Activated CD8-positive, alpha-beta T cell treated with anti-CD3 and anti-CD28 coated beads, Interleukin-2, amount 10 ng/mL, durations not matched to agents 7 days and 5 days (primary cell): ENCODE measurements around the gene ADAMTSL5. TPM values are rescaled to one million over a fixed set of nuclear protein-coding genes. Genes with fewer than 3 reads are reported as not detected.

Experiments
- ATAC-seq: fragments of 150-1000 bp; cut with Tn5 transposase; one replicate; pipeline ENCODE4 v1.10.0; 2021; ENCODE audit warnings: moderate library complexity
- CTCF ChIA-PET: fragments of 350-600 bp; sonication (Branson Sonifier 250); formaldehyde crosslinking; loops from one replicate; lab custom pipeline; 2021; ENCODE audit warnings: antibody characterized with exemption; lab: Charles Lee
- POLR2A ChIA-PET: fragments of 350-600 bp; sonication (Branson Sonifier 250); formaldehyde crosslinking; loops from one replicate; lab custom pipeline; 2021; ENCODE audit warnings: antibody characterized with exemption; lab: Charles Lee
- DNase-seq: peaks from one replicate; pipeline ENCODE4 v3.0.0-alpha.2; 2020
- H3K27ac Mint-ChIP-seq: one replicate; pipeline ENCODE4 v1.8.0; 2021; ENCODE audit warnings: mild to moderate bottlenecking, mixed read lengths
- H3K27me3 Mint-ChIP-seq: one replicate; pipeline ENCODE4 v1.8.0; 2021; ENCODE audit warnings: low read depth, mixed read lengths
- H3K36me3 Mint-ChIP-seq: one replicate; pipeline ENCODE4 v1.8.0; 2021; ENCODE audit warnings: low read depth, mixed read lengths
- H3K4me1 Mint-ChIP-seq: one replicate; pipeline ENCODE4 v1.8.0; 2021; ENCODE audit warnings: low read depth, mixed read lengths
- H3K4me3 Mint-ChIP-seq: one replicate; pipeline ENCODE4 v1.8.0; 2021; ENCODE audit warnings: mild to moderate bottlenecking, mixed read lengths
- H3K9me3 Mint-ChIP-seq: one replicate; pipeline ENCODE4 v1.8.0; 2022; ENCODE audit warnings: mixed read lengths; ENCODE audit not compliant: insufficient read depth
- total RNA-seq, 2 experiments: library from RNA; stranded (reverse); gene quantifications; one replicate each; pipeline ENCODE4 v1.2.3, GENCODE V29; 2021

Gene ADAMTSL5
- total RNA-seq, 2 experiments from 2014 or later, result 2.8 to 3.9 TPM

DNA sequence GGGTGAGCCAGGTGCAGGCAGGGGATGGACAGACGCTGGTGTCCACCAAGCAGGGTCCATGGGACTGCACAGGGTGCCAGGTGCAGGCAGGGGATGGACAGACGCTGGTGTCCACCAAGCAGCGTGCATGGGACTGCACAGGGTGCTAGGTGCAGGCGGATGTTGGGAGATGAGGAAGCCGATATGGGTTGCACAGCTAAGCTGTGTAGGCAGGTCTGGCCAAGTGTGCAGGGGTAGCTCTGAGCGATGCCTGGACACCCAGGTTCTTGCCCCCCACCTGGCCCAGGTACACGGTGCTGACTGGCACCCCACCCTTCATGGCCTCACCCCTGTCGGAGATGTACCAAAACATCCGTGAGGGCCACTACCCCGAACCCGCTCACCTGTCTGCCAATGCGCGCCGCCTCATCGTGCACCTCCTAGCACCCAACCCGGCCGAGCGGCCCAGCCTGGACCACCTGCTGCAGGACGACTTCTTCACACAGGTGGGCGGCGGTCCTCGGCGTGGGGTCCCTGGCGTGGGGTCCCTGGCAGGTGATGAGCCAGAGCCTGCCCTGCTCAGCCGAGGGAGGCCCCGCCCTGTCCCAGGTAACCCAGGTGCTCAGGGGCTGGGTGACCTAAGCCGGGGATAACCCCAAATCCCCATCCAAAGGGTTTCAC lies 15.0 kb upstream of the ADAMTSL5 start:
- H3K4me3 Mint-ChIP-seq, result no peak overlapping the region
- no peaks in the 10 kb centered on the region for H3K36me3 Mint-ChIP-seq
- CTCF ChIA-PET, result no interaction called here

GRCh38 chr19:1526979-1527649 lies 14.3 kb upstream of the ADAMTSL5 start:
- H3K4me3 Mint-ChIP-seq, result no peak overlapping the region
- no peak for DNase-seq
- ChIA-PET CTCF (no interaction called here), POLR2A (no interaction called here)
- H3K27ac Mint-ChIP-seq, result no peak overlapping the region
- peaks cover 23% of the 10 kb centered on the region for H3K27me3 Mint-ChIP-seq
- no peaks in the 10 kb centered on the region for H3K9me3 Mint-ChIP-seq
- no peaks in the 10 kb centered on the region for H3K36me3 Mint-ChIP-seq
- peaks cover 2% of the 10 kb centered on the region for H3K4me1 Mint-ChIP-seq
- no peak for ATAC-seq

More for the DNA sequence above, 15.0 kb upstream of the ADAMTSL5 start:
- POLR2A ChIA-PET, result no interaction called here
- Mint-ChIP-seq H3K9me3 (no peaks in the 10 kb centered on the region), H3K4me1 (peaks cover 2% of the 10 kb centered on the region), H3K27me3 (peaks cover 23% of the 10 kb centered on the region), H3K27ac (no peak overlapping the region)
- no peak for DNase-seq
- ATAC-seq, result no peak

DNA sequence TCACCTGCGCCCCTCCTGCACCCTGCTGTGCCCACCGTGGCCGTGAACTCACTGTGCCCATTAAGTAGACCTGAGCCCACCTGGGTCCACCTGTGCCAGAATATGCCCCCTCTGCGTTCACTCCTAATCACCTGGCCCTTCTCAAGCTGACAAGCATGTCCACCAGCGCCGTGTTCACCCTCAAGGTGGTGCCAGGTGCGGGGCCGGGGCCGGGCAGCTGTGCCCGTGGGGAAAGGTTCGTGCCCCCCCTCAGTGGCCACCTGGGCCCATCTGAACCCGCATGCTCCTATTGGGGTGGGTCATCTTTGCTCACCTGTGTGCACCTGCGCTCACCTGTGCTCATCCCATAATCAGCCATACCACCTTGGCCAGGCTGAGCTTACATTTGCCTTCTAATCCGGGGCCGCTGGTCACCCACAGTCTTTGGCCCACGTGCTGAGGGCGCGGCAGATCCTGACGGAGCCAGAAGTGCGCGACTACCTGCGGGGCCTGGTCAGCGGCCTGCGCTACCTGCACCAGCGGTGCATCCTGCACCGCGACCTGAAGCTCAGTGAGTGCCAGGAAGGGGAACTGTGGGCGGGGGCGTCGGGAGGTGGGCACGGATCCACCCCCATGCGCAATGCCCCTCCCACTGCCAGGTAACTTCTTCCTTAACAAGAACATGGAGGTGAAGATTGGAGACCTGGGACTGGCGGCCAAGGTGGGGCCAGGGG lies 13.4 kb upstream of the ADAMTSL5 start:
- peaks cover 2% of the 10 kb centered on the region for H3K4me1 Mint-ChIP-seq
- H3K36me3 Mint-ChIP-seq, result no peaks in the 10 kb centered on the region
- no peak for DNase-seq
- POLR2A ChIA-PET, result no interaction called here
- CTCF ChIA-PET, result no interaction called here
- no peaks in the 10 kb centered on the region for H3K9me3 Mint-ChIP-seq
- no peak overlapping the region for H3K27ac Mint-ChIP-seq
- ATAC-seq, result no peak
- no peak overlapping the region for H3K4me3 Mint-ChIP-seq
- peaks cover 25% of the 10 kb centered on the region for H3K27me3 Mint-ChIP-seq

- H3K9me3 Mint-ChIP-seq, result no peaks in the 10 kb centered on the region
- no peaks in the 10 kb centered on the region for H3K36me3 Mint-ChIP-seq
- POLR2A ChIA-PET, result no interaction called here
- H3K27me3 Mint-ChIP-seq, result peaks cover 25% of the 10 kb centered on the region
- DNase-seq (no peak), ATAC-seq (no peak)
- H3K27ac Mint-ChIP-seq, result no peak overlapping the region
- H3K4me1 Mint-ChIP-seq, result peaks cover 2% of the 10 kb centered on the region
- CTCF ChIA-PET, result no interaction called here
- no peak overlapping the region for H3K4me3 Mint-ChIP-seq
Measured at GRCh38 chr19:1525343-1525742, 12.5 kb upstream of the ADAMTSL5 start.

GRCh38 chr19:1524972-1525325 lies 12.1 kb upstream of the ADAMTSL5 start:
- ChIA-PET CTCF (no interaction called here), POLR2A (no interaction called here)
- Mint-ChIP-seq H3K4me3 (no peak overlapping the region), H3K27ac (no peak overlapping the region), H3K4me1 (peaks cover 2% of the 10 kb centered on the region), H3K27me3 (peaks cover 25% of the 10 kb centered on the region), H3K36me3 (no peaks in the 10 kb centered on the region), H3K9me3 (no peaks in the 10 kb centered on the region)
- ATAC-seq, result no peak
- DNase-seq, result no peak

DNA sequence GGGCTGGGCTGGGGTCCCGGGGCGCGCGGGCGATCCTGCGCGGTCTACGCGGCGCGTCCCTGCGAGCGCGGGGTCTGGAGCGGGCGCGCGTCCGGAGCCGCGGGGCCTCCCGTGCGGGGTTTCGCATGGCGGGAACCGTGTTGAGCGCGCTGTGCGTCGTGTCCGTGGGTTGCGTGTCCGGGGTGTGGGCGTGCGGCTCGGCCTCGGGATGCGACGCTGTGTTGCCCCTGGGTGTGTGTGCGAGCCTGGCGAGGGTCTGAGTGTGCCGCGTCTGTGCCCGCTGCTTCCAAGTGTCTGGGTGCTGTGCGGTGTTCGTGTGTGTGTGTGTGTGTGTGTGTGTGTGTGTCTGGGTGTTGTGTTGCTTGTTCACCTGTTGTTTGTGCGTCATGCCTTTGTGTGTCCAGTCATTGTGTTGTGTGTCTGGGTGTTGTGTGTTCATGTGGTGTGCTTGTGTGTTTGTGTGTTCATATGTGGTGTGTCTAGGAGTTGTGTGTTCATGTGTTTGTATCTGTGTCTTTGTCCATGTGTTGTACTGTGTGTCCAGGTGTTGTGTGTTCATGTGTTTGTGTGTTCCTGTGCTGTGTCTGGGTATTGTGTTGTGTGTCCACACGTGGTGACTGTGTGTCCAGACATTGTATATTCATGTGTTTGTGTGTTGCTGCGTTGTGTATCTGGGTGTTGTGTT lies 11.6 kb upstream of the ADAMTSL5 start:
- peaks cover 25% of the 10 kb centered on the region for H3K27me3 Mint-ChIP-seq
- H3K36me3 Mint-ChIP-seq, result no peaks in the 10 kb centered on the region
- ChIA-PET CTCF (no interaction called here), POLR2A (no interaction called here)
- no peak for ATAC-seq
- DNase-seq, result no peak
- no peak overlapping the region for H3K27ac Mint-ChIP-seq
- no peak overlapping the region for H3K4me3 Mint-ChIP-seq
- no peaks in the 10 kb centered on the region for H3K9me3 Mint-ChIP-seq
- peaks cover 2% of the 10 kb centered on the region for H3K4me1 Mint-ChIP-seq

- DNase-seq, result no peak
- ChIA-PET CTCF (no interaction called here), POLR2A (no interaction called here)
- Mint-ChIP-seq H3K9me3 (no peaks in the 10 kb centered on the region), H3K36me3 (no peaks in the 10 kb centered on the region), H3K4me3 (no peak within 1 kb of the TSS), H3K27me3 (peaks cover 25% of the 10 kb centered on the region), H3K27ac (no peak within 1 kb of the TSS), H3K4me1 (peaks cover 2% of the 10 kb centered on the region)
- no peak for ATAC-seq
Measured at GRCh38 chr19:1523412-1524286, 10.8 kb upstream of the ADAMTSL5 start, which contains the start of gene PLK5. PLK5 (plus strand) TSS chr19:1524077; CDS start chr19:1526997, 2,920 bp downstream.

- no peak overlapping the region for H3K27ac Mint-ChIP-seq
- peaks cover 2% of the 10 kb centered on the region for H3K4me1 Mint-ChIP-seq
- ChIA-PET CTCF (no interaction called here), POLR2A (interaction anchor here (0.6 kb wide), 1 partner anchor 231 kb away, joined by 3 read pairs; no protein-coding TSS in a partner anchor)
- DNase-seq (no peak), ATAC-seq (no peak)
- peaks cover 25% of the 10 kb centered on the region for H3K27me3 Mint-ChIP-seq
- H3K36me3 Mint-ChIP-seq, result no peaks in the 10 kb centered on the region
- H3K4me3 Mint-ChIP-seq, result no peak overlapping the region
- no peaks in the 10 kb centered on the region for H3K9me3 Mint-ChIP-seq
Measured at GRCh38 chr19:1522838-1523237, 10.0 kb upstream of the ADAMTSL5 start.

DNA sequence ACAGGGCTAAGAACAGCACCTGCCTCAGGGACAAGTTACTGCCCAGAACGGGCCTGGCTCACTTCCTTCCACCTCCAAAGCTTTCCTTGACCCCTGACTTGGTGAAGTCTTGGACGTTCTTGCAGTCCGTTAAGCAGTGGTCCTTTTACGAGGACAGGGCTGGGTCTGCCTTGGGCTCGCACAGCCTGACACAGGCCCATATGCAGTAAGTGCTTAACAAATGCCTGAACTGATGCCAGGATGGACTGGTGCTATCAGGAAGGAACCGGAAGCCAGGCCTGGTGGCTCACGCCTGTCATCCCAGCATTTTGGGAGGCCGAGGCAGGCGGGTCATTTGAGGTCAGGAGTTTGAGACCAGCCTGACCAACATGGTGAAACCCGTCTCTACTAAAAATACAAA lies 9.2 kb upstream of the ADAMTSL5 start:
- Mint-ChIP-seq H3K4me1 (peaks cover 2% of the 10 kb centered on the region), H3K36me3 (no peaks in the 10 kb centered on the region), H3K27ac (no peak overlapping the region), H3K9me3 (no peaks in the 10 kb centered on the region), H3K27me3 (peaks cover 25% of the 10 kb centered on the region), H3K4me3 (no peak overlapping the region)
- ChIA-PET CTCF (interaction anchor here (1.2 kb wide), 1 partner anchor 25 kb away, joined by 4 read pairs; no protein-coding TSS in a partner anchor), POLR2A (no interaction called here)
- no peak for ATAC-seq
- no peak for DNase-seq

DNA sequence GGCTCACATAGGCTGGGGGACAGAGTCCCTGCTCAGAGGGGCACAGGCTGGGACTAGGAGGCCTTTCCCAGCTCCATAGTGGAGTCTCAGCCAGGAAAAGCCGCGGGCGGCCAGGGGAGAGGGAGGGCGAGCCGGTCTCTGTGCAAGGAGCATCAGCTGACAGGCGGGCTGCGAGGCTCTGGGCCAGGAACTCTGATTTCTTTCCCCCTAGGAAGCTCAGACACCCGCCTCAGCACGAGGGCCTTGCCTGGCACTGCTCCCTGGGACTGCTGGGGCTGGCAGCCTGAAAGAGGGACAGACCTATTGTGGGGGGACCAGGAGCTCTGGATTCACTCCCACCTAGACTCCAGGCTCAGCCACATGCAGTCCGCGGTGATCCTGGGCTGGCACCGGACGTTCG lies 8.8 kb upstream of the ADAMTSL5 start:
- Mint-ChIP-seq H3K4me1 (peaks cover 2% of the 10 kb centered on the region), H3K36me3 (no peaks in the 10 kb centered on the region), H3K9me3 (no peaks in the 10 kb centered on the region), H3K4me3 (no peak overlapping the region), H3K27me3 (peaks cover 25% of the 10 kb centered on the region), H3K27ac (no peak overlapping the region)
- CTCF ChIA-PET, result interaction anchor here (1.2 kb wide), 1 partner anchor 25 kb away, joined by 4 read pairs; no protein-coding TSS in a partner anchor
- DNase-seq (no peak), ATAC-seq (no peak)
- POLR2A ChIA-PET, result no interaction called here

DNA sequence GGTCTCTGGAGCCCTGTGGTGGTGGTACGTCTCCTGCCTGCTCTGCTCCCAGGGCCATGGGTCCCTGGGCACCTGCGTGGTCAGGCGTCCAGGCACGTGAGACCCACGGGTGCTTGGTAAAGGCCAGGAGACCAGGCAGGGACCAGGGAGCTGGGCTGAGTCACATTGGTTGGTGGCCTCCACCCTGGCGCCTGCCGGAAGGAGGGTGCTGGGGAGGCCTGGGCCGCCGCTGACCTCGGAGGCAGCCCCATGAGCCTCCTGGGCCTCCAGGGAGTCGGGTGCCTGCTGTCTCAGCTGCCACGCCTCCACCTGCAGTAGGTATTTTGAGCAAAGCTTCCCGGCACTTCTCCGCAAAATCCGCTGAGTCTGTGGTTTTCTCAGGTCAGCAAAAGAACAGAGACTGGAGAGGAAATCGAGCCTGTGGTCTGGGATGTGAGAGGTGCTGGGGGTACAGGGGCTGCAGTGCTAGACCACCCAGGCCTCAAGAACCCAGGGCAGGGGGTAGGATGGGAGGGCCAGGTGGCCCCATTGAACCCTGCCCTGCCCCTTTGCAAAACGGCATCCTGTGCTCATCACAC lies 7.5 kb upstream of the ADAMTSL5 start:
- ChIA-PET CTCF (no interaction called here), POLR2A (no interaction called here)
- Mint-ChIP-seq H3K4me3 (no peak overlapping the region), H3K36me3 (no peaks in the 10 kb centered on the region), H3K9me3 (no peaks in the 10 kb centered on the region), H3K27ac (no peak overlapping the region), H3K4me1 (peaks cover 2% of the 10 kb centered on the region), H3K27me3 (peaks cover 16% of the 10 kb centered on the region)
- ATAC-seq (no peak), DNase-seq (no peak)
